Neural cell (in vitro differentiated cells): ENCODE measurements around the gene ITPA. TPM values are rescaled to one million over a fixed set of nuclear protein-coding genes. Genes with fewer than 3 reads are reported as not detected.

Source experiments
- H2AFZ ChIP-seq: fragments of 200-600, 300-800 bp; sonication (generic), shearing (Covaris generic); 2 replicates; pipeline ENCODE4 v1.6.0; 2014; ENCODE audit warnings: low read depth, mild to moderate bottlenecking, antibody characterized with exemption, low read length, moderate library complexity
- H3F3A ChIP-seq: fragments of 200-600 bp; shearing (Covaris generic); 2 replicates; pipeline ENCODE4 v1.6.1; 2016; ENCODE audit warnings: mild to moderate bottlenecking, moderate library complexity, mixed read lengths, antibody characterized with exemption, low read length; ENCODE audit not compliant: insufficient read depth, poor library complexity, severe bottlenecking
- H3K27ac ChIP-seq: fragments of 200-600, 300-800 bp; sonication (generic), shearing (Covaris generic); 2 replicates; pipeline ENCODE4 v1.5.1; 2014; ENCODE audit warnings: mild to moderate bottlenecking, low read length, moderate library complexity
- H3K27me3 ChIP-seq: fragments of 300-800, 200-600 bp; sonication (generic), shearing (Covaris generic); 2 replicates; pipeline ENCODE4 v1.6.0; 2014; ENCODE audit warnings: mild to moderate bottlenecking, low read depth, low read length, moderate library complexity; ENCODE audit not compliant: insufficient read depth
- H3K36me3 ChIP-seq: fragments of 300-800, 200-600 bp; sonication (generic), shearing (Covaris generic); 2 replicates; pipeline ENCODE4 v1.5.1; 2014; ENCODE audit warnings: mild to moderate bottlenecking, antibody characterized with exemption, low read length, moderate library complexity; ENCODE audit not compliant: insufficient read depth
- H3K4me2 ChIP-seq: fragments of 300-800, 200-600 bp; sonication (generic), shearing (Covaris generic); 2 replicates; pipeline ENCODE4 v1.6.0; 2014; ENCODE audit warnings: mild to moderate bottlenecking, low read length
- H3K4me3 ChIP-seq: fragments of 300-800, 200-600 bp; sonication (generic), shearing (Covaris generic); 2 replicates; pipeline ENCODE4 v1.5.1; 2014; ENCODE audit warnings: mild to moderate bottlenecking, low read length, moderate library complexity
- H3K79me2 ChIP-seq: fragments of 200-600 bp; shearing (Covaris generic); replicated peaks from 2 replicates; pipeline ENCODE4 v1.6.0; 2014; ENCODE audit warnings: mild to moderate bottlenecking, low read length, moderate library complexity; ENCODE audit not compliant: insufficient read depth
- H3K9ac ChIP-seq: fragments of 300-800, 200-600 bp; sonication (generic), shearing (Covaris generic); 2 replicates; pipeline ENCODE4 v1.6.1; 2016; ENCODE audit warnings: mild to moderate bottlenecking, low read length, mixed read lengths
- H3K9me2 ChIP-seq: fragments of 200-600 bp; shearing (Covaris generic); 2 replicates; pipeline ENCODE4 v1.6.1; 2016; ENCODE audit warnings: mild to moderate bottlenecking, low read length, mixed read lengths; ENCODE audit not compliant: insufficient read depth
- H3K9me3 ChIP-seq: fragments of 200-600, 300-800 bp; sonication (generic), shearing (Covaris generic); 2 replicates; pipeline ENCODE4 v1.6.1; 2016; ENCODE audit warnings: mild to moderate bottlenecking, mixed run types, low read length, moderate library complexity, mixed read lengths
- H4K20me1 ChIP-seq: fragments of 200-600 bp; shearing (Covaris generic); 2 replicates; pipeline ENCODE4 v1.6.1; 2016; ENCODE audit warnings: mild to moderate bottlenecking, mixed run types; ENCODE audit not compliant: insufficient read depth
- EP300 ChIP-seq: fragments of 450-650 bp; conservative IDR thresholded peaks from 2 replicates; pipeline ENCODE4 v1.6.1; 2014; ENCODE audit warnings: antibody characterized with exemption, mild to moderate bottlenecking, moderate library complexity; ENCODE audit not compliant: poor library complexity, severe bottlenecking
- EZH2 ChIP-seq: fragments of 200-600, 300-800 bp; shearing (Covaris generic), sonication (generic); IDR thresholded peaks from 2 replicates; pipeline ENCODE4 v1.6.1; 2014; ENCODE audit warnings: antibody characterized with exemption, low read length, borderline replicate concordance, mild to moderate bottlenecking; ENCODE audit not compliant: insufficient read depth, poor library complexity, severe bottlenecking
- MXI1 ChIP-seq: fragments of 450-650 bp; conservative IDR thresholded peaks from 2 replicates; pipeline ENCODE4 v1.6.1; 2014; ENCODE audit warnings: antibody characterized with exemption, mild to moderate bottlenecking; ENCODE audit not compliant: poor library complexity, severe bottlenecking
- POLR2AphosphoS5 ChIP-seq: IDR thresholded peaks from 2 replicates; pipeline ENCODE4 v1.6.1; 2012
- RAD21 ChIP-seq: fragments of 450-650 bp; conservative IDR thresholded peaks from 2 replicates; pipeline ENCODE4 v1.6.1; 2014; ENCODE audit warnings: antibody characterized with exemption, mild to moderate bottlenecking, moderate library complexity
- SMC3 ChIP-seq: fragments of 450-650 bp; conservative IDR thresholded peaks from 2 replicates; pipeline ENCODE4 v1.6.1; 2014; ENCODE audit warnings: antibody characterized with exemption, mild to moderate bottlenecking, moderate library complexity; ENCODE audit not compliant: poor library complexity
- TAF1 ChIP-seq: IDR thresholded peaks from 2 replicates; pipeline ENCODE4 v1.6.1; 2012; ENCODE audit warnings: low read depth
- polyA plus RNA-seq: library from polyadenylated mRNA; depleted of rRNA; stranded (reverse); fragments of >200 nt; gene quantifications from 2 replicates; pipeline ENCODE4 v1.2.3, GENCODE V29; 2014
- TF ChIP-seq, protein P1 (sequence below): IDR thresholded peaks from 2 replicates; pipeline ENCODE4 v1.6.1; 2012; ENCODE audit warnings: borderline replicate concordance
- TF ChIP-seq, protein P2 (sequence below): fragments of 450-650 bp; IDR thresholded peaks from 2 replicates; pipeline ENCODE4 v1.5.1; 2014; ENCODE audit warnings: antibody characterized with exemption, mild to moderate bottlenecking, moderate library complexity; ENCODE audit not compliant: poor library complexity, severe bottlenecking

ITPA gene
- polyA plus RNA-seq, 1 donor from 2014 or later = 87.1 TPM

DNA sequence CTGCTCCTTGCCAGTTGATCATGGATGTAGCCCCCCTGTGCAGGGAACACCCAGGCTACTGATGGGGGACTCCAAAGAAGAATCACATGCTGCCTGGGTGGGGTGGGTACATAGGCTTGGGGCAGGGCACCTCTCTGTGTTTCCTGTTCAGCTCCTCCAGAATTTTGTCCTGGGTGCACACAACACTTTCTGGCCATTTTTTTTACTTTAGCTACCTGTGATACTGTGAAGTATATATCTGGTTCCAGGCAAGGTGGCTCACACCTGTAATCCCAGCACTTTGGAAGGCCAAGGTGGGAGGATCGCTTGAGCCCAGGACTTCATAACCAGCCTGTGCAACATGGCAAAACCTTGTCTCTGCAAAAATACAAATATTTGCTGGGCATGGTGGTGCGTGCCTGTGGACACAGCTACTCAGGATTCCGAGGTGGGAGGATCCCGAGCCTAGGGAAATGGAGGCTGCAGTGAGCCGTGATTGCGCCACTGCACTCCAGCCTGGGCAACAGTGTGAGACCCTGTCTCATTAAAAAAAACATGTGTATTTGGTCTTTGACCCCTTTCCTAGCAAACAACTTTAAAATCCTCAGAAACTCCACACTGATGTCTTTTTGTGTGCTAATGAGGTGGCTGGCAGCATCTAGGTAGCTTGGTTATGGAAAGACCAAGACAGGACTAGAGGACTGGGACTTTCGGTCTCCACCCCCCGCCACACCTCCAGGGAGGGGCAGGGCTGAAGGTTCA lies 15.6 kb downstream of the ITPA start:
- Histone ChIP-seq H4K20me1 (no peaks in the 10 kb centered on the region), H3F3A (no peaks in the 10 kb centered on the region), H3K4me2 (no peak overlapping the region), H3K36me3 (no peaks in the 10 kb centered on the region), H3K9me3 (no peaks in the 10 kb centered on the region), H3K4me3 (no peak overlapping the region), H2AFZ (no peak overlapping the region), H3K9ac (no peak overlapping the region), H3K79me2 (no peaks in the 10 kb centered on the region), H3K9me2 (no peaks in the 10 kb centered on the region), H3K27me3 (no peaks in the 10 kb centered on the region), H3K27ac (no peak overlapping the region)
- TF ChIP-seq POLR2AphosphoS5 = no peak
- no peak for TF ChIP-seq TAF1
- no peak for TF ChIP-seq SMC3
- TF ChIP-seq, protein P1, sequence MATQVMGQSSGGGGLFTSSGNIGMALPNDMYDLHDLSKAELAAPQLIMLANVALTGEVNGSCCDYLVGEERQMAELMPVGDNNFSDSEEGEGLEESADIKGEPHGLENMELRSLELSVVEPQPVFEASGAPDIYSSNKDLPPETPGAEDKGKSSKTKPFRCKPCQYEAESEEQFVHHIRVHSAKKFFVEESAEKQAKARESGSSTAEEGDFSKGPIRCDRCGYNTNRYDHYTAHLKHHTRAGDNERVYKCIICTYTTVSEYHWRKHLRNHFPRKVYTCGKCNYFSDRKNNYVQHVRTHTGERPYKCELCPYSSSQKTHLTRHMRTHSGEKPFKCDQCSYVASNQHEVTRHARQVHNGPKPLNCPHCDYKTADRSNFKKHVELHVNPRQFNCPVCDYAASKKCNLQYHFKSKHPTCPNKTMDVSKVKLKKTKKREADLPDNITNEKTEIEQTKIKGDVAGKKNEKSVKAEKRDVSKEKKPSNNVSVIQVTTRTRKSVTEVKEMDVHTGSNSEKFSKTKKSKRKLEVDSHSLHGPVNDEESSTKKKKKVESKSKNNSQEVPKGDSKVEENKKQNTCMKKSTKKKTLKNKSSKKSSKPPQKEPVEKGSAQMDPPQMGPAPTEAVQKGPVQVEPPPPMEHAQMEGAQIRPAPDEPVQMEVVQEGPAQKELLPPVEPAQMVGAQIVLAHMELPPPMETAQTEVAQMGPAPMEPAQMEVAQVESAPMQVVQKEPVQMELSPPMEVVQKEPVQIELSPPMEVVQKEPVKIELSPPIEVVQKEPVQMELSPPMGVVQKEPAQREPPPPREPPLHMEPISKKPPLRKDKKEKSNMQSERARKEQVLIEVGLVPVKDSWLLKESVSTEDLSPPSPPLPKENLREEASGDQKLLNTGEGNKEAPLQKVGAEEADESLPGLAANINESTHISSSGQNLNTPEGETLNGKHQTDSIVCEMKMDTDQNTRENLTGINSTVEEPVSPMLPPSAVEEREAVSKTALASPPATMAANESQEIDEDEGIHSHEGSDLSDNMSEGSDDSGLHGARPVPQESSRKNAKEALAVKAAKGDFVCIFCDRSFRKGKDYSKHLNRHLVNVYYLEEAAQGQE = no peak
- no peak for TF ChIP-seq EP300
- TF ChIP-seq, protein P2, sequence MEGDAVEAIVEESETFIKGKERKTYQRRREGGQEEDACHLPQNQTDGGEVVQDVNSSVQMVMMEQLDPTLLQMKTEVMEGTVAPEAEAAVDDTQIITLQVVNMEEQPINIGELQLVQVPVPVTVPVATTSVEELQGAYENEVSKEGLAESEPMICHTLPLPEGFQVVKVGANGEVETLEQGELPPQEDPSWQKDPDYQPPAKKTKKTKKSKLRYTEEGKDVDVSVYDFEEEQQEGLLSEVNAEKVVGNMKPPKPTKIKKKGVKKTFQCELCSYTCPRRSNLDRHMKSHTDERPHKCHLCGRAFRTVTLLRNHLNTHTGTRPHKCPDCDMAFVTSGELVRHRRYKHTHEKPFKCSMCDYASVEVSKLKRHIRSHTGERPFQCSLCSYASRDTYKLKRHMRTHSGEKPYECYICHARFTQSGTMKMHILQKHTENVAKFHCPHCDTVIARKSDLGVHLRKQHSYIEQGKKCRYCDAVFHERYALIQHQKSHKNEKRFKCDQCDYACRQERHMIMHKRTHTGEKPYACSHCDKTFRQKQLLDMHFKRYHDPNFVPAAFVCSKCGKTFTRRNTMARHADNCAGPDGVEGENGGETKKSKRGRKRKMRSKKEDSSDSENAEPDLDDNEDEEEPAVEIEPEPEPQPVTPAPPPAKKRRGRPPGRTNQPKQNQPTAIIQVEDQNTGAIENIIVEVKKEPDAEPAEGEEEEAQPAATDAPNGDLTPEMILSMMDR = no peak
- TF ChIP-seq MXI1 = no peak

DNA sequence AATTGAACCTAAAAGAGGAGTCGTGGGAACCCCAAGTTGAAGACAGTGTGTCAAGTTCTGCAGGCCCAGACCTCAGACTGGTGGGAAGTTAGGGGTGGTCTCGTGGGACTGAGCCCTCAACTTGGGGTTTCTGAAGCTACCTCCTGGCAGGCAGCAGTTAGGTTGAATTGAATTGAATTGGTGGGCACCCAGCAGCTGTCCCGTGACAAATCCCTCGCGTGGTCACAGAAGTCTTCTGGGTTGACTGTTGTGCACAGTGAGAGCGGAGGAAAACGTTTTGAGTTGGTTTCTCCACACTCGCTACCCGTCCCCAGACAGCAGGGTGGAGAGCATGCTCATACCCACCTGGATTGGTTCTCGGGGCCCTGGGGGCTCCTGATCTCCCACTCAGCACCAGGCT lies 16.8 kb downstream of the ITPA start:
- H3K79me2 ChIP-seq = no peaks in the 10 kb centered on the region
- H3K27ac ChIP-seq = no peak overlapping the region
- no peaks in the 10 kb centered on the region for H3K27me3 ChIP-seq
- H3K36me3 ChIP-seq = no peaks in the 10 kb centered on the region
- no peak overlapping the region for H3K4me2 ChIP-seq
- H4K20me1 ChIP-seq = no peaks in the 10 kb centered on the region
- H3K4me3 ChIP-seq = no peak overlapping the region
- H3K9me2 ChIP-seq = no peaks in the 10 kb centered on the region
- no peaks in the 10 kb centered on the region for H3F3A ChIP-seq
- H3K9ac ChIP-seq = no peak overlapping the region
- TF ChIP-seq EP300 (no peak), TAF1 (no peak), RAD21 (no peak), POLR2AphosphoS5 (no peak), MXI1 (no peak), SMC3 (no peak), EZH2 (no peak)
- TF ChIP-seq, protein P1 = no peak
- TF ChIP-seq, protein P2 = no peak
- no peak overlapping the region for H2AFZ ChIP-seq
- no peaks in the 10 kb centered on the region for H3K9me3 ChIP-seq
